Naive thymus-derived CD8-positive, alpha-beta T cell (primary cell): ENCODE data around the gene OR1I1. TPM values are rescaled to one million over a fixed set of nuclear protein-coding genes. Genes with fewer than 3 reads are reported as not detected.
A peak's percentile ranks its signal among the peaks of the same experiment; 100 is the strongest.

ENCODE experiments used
- ATAC-seq, 2 donors: fragments of 150-1000 bp; cut with Tn5 transposase in 1 of 2; sonication (Bioruptor Pico), chemical (Tn5 transposase) in 1 of 2; 1 replicate in 1 of 2; 2 replicates in 1 of 2; pipeline ENCODE4 v1.10.0; 2021; ENCODE audit warnings: mild to moderate bottlenecking in 2 of 2, moderate library complexity in 2 of 2
- POLR2A ChIA-PET: fragments of 350-600 bp; sonication (Branson Sonifier 250); formaldehyde crosslinking; loops from one replicate; lab custom pipeline; 2021; ENCODE audit warnings: antibody characterized with exemption; lab: Charles Lee
- DNase-seq, 10 donors: peaks; one replicate each; pipeline versions ENCODE4 v3.0.0 to v3.0.0-alpha.2; 2020 to 2022
- H3K27ac Mint-ChIP-seq, 10 donors: one replicate each; pipeline ENCODE4 v1.8.0; 2020 to 2022; ENCODE audit warnings: mild to moderate bottlenecking in 10 of 10, mixed read lengths in 10 of 10, moderate library complexity in 4 of 10, inconsistent platforms in 1 of 10
- H3K27me3 Mint-ChIP-seq, 5 donors: one replicate each; pipeline ENCODE4 v1.8.0; 2021 to 2022; ENCODE audit warnings: mixed read lengths in 5 of 5
- H3K36me3 Mint-ChIP-seq, 3 donors: one replicate each; pipeline ENCODE4 v1.8.0; 2020 to 2022; ENCODE audit warnings: mixed read lengths in 3 of 3, mild to moderate bottlenecking in 2 of 3, inconsistent platforms in 1 of 3
- H3K4me1 Mint-ChIP-seq, 4 donors: one replicate each; pipeline ENCODE4 v1.8.0; 2021 to 2022; ENCODE audit warnings: mixed read lengths in 4 of 4
- H3K4me3 Mint-ChIP-seq, 10 donors: one replicate each; pipeline ENCODE4 v1.8.0; 2020 to 2022; ENCODE audit warnings: mild to moderate bottlenecking in 10 of 10, mixed read lengths in 10 of 10, moderate library complexity in 6 of 10, inconsistent platforms in 1 of 10
- H3K9me3 Mint-ChIP-seq, 9 donors: one replicate each; pipeline ENCODE4 v1.8.0; 2020 to 2022; ENCODE audit warnings: mixed read lengths in 9 of 9, mild to moderate bottlenecking in 3 of 9, inconsistent platforms in 1 of 9, moderate library complexity in 1 of 9
- polyA plus RNA-seq, 3 donors: library from polyadenylated mRNA; unstranded; fragments of 300-500 nt; fragmentation: Illumina TruSeq; gene quantifications; one replicate each; pipeline ENCODE4 v1.2.3, GENCODE V29; 2021
- total RNA-seq, 8 experiments: library from RNA in 2 of 8; stranded (reverse) in 2 of 8; gene quantifications; one replicate each; pipeline ENCODE4 v1.2.3 and lab custom pipeline; 2021 to 2026

Gene OR1I1
- total and polyA plus RNA-seq, 5 experiments from 2014 or later: not detected

- peak overlapping the region in 5 of 10 donors; percentile 48 to 90 (median 80) for H3K27ac Mint-ChIP-seq
- ATAC-seq (peak in 1 of 2 donors; percentile 59), DNase-seq (no peak)
- H3K36me3 Mint-ChIP-seq: peaks cover 0 to 16% (median 7%) of the 10 kb centered on the region in 3 donors
- peak overlapping the region in 2 of 10 donors; percentile 31 to 57 for H3K4me3 Mint-ChIP-seq
- H3K27me3 Mint-ChIP-seq: peaks cover 0 to 7% (median 0%) of the 10 kb centered on the region in 5 donors
- POLR2A ChIA-PET: interaction anchor here (0.6 kb wide), 1 partner anchor 324 kb away, joined by 3 read pairs; no protein-coding TSS in a partner anchor
- no peaks in the 10 kb centered on the region for H3K9me3 Mint-ChIP-seq
- peaks cover 8 to 15% (median 10%) of the 10 kb centered on the region in 4 donors for H3K4me1 Mint-ChIP-seq
These were observed 30.4 kb downstream of the OR1I1 start for GRCh38 chr19:15112385-15112784.

DNA sequence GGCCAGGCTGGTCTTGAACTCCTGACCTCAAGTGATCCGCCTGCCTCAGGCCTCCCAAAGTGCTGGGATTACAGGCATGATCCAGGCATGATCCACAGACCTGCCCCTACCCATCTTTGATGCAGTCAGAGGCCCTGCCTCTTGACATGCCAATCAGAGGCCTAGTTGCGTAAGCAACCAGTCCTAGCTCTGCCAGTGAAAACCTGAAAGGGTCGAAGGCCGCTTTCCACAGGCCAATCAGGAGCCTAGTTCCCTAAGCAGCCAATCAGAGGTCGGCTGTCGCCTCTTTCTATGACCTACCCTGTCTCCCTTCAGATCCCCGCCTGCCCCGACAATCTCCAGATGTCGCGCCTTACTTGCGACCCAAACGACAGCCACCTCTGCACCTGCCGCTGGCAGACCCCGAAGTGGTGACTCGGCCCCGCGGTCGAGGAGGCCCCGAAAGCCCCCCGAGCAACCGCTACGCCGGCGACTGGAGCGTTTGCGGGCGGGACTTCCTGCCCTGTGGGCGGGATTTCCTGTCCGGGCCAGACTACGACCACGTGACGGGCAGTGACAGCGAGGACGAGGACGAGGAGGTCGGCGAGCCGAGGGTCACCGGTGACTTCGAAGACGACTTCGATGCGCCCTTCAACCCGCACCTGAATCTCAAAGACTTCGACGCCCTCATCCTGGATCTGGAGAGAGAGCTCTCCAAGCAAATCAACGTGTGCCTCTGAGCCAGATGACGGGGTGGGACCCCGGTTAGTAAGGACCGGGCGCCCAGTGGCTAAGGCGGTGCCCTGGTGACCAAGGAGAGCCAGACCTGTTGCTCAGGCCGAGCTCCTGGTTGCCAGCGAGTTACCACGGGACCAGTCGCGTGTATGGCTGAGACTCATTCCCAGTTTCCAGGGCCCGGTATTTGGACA, 31.5 kb downstream of the OR1I1 start:
- peaks cover 0 to 27% (median 9%) of the 10 kb centered on the region in 3 donors for H3K36me3 Mint-ChIP-seq
- H3K4me1 Mint-ChIP-seq: peaks cover 0 to 6% (median 3%) of the 10 kb centered on the region in 4 donors
- DNase-seq: no peak
- H3K4me3 Mint-ChIP-seq: no peak overlapping the region
- ATAC-seq: no peak
- POLR2A ChIA-PET: interaction anchor here (0.6 kb wide), 1 partner anchor 322 kb away, joined by 3 read pairs; no protein-coding TSS in a partner anchor
- peaks cover 0 to 2% (median 0%) of the 10 kb centered on the region in 5 donors for H3K27me3 Mint-ChIP-seq
- H3K9me3 Mint-ChIP-seq: no peaks in the 10 kb centered on the region
- peak overlapping the region in 2 of 10 donors; percentile 56 to 90 for H3K27ac Mint-ChIP-seq

DNA sequence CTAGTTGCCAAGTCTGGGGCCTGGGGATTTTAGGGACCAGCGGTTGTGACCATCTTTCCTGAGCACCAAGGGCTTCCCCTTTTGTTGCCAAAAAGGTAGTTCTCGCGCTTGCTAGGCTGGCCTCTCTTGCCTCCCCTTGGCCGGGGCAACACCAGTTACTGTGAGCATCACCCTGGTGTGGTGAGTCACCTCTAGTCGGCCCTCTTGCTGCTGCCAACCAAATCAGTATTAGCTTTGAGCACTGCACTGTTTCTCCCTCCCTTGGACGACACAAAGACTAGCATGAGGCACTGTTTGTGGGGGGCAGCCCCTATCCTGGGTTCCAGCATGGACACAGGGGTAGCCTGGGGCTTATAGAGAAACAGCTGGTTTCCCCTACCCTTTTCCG, 32.1 kb downstream of the OR1I1 start:
- peaks cover 0 to 33% (median 16%) of the 10 kb centered on the region in 3 donors for H3K36me3 Mint-ChIP-seq
- no peaks in the 10 kb centered on the region for H3K27me3 Mint-ChIP-seq
- peaks cover 0 to 4% (median 2%) of the 10 kb centered on the region in 4 donors for H3K4me1 Mint-ChIP-seq
- H3K4me3 Mint-ChIP-seq: no peak overlapping the region
- DNase-seq (no peak), ATAC-seq (no peak)
- no peaks in the 10 kb centered on the region for H3K9me3 Mint-ChIP-seq
- POLR2A ChIA-PET: no interaction called here
- peak overlapping the region in 2 of 10 donors; percentile 47 to 59 for H3K27ac Mint-ChIP-seq

GRCh38 chr19:15115080-15115479, 33.1 kb downstream of the OR1I1 start:
- POLR2A ChIA-PET: interaction anchor here (1.0 kb wide), 1 partner anchor 10 kb away, joined by 3 read pairs; no protein-coding TSS in a partner anchor

DNA sequence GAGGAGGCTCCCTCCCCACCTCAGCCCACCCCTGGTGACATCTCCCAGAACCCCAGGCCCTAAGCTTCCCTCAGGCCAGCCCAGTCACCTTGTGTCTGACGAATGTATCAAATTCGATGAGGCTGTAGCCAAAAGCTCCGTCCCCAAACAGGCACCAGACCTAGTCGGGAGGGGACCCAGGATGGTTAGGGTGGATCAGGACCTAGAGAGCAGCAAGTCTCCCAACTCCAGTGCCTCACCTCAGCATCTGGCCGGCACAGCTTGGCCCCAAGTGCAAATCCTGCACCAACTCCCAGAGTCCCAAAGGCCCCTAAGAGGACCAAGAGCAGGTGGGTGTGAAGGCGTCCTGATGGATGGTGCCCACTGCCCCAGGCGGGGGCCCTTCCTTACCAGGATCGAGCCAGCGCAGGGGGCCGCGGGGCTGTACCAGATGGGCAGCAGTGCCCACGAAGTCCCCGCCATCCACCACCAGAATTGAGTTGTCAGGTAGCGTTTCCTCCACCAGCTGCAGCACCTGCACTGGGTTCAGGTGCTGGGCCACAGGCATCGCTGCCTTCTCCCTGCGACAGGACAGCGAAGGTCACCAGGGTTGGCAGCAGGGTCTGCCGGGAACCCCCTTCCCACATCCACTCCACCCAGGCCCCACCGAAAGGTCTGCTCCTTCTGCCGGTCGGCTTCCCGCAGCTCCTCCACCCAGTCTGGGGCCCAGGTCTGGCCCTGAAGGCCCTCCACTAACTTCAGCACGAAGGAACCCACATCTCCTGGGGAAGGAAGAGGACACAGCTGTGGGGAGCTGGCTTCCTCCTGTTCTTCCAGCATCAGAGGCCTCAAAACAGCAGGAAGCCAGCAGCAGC, 34.0 kb downstream of the OR1I1 start:
- ATAC-seq (no peak), DNase-seq (no peak)
- H3K27me3 Mint-ChIP-seq: no peaks in the 10 kb centered on the region
- peaks cover 0 to 49% (median 17%) of the 10 kb centered on the region in 3 donors for H3K36me3 Mint-ChIP-seq
- POLR2A ChIA-PET: interaction anchor here (1.0 kb wide), 1 partner anchor 11 kb away, joined by 3 read pairs; no protein-coding TSS in a partner anchor
- peaks cover 0 to 7% (median 2%) of the 10 kb centered on the region in 4 donors for H3K4me1 Mint-ChIP-seq
- H3K9me3 Mint-ChIP-seq: no peaks in the 10 kb centered on the region
- peak overlapping the region in 1 of 10 donors; percentile 63 for H3K27ac Mint-ChIP-seq
- no peak overlapping the region for H3K4me3 Mint-ChIP-seq

More at GRCh38 chr19:15115080-15115479, 33.1 kb downstream of the OR1I1 start:
- H3K9me3 Mint-ChIP-seq: no peaks in the 10 kb centered on the region
- H3K36me3 Mint-ChIP-seq: peaks cover 0 to 41% (median 17%) of the 10 kb centered on the region in 3 donors
- ATAC-seq: no peak
- peaks cover 0 to 4% (median 2%) of the 10 kb centered on the region in 4 donors for H3K4me1 Mint-ChIP-seq
- no peaks in the 10 kb centered on the region for H3K27me3 Mint-ChIP-seq
- no peak for DNase-seq
- H3K4me3 Mint-ChIP-seq: no peak overlapping the region
- no peak overlapping the region for H3K27ac Mint-ChIP-seq

DNA sequence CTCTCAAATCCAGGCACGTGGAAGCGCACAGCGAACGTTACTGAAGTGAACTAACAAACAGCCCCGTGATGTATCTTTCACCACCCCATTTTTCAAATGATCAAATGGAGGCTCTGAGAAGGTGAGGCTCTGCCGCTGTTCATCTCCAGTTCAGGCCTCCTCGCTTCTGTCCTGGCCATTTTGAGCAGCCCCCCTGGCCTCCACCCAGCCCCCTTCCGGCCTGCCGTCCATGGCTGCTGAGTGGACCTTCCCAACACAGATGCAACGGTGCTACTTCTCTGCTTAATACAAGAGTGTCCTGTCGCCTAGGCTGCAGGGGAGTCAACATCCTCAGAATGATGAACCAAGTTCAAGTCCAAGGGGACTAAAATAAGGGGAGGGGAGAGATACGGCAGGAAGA, 34.8 kb downstream of the OR1I1 start:
- DNase-seq: no peak

DNA sequence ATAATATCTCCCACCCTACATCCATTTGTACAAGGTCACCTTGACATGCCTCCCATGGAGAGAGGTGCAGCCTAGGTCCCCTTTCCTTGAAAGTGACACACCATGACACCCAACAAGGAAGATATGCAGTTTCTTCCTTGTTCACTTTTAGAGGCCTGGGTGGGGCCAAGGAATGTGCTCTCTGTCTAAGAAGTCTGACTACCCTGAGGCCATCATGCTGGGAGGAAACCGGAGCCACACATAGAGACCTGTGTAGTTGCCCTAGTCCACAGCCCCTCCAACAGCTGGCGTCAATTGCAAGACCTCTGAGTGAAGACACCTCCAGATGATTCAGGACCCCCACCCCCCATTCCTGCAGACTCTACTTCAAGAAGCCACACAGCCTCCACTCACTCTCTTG, 36.2 kb downstream of the OR1I1 start:
- peaks cover 2 to 8% (median 5%) of the 10 kb centered on the region in 4 donors for H3K4me1 Mint-ChIP-seq
- H3K27me3 Mint-ChIP-seq: no peaks in the 10 kb centered on the region
- no peak overlapping the region for H3K4me3 Mint-ChIP-seq
- ATAC-seq: no peak
- DNase-seq: no peak
- H3K36me3 Mint-ChIP-seq: peaks cover 0 to 62% (median 23%) of the 10 kb centered on the region in 3 donors
- peak overlapping the region in 2 of 10 donors; percentile 65 to 81 for H3K27ac Mint-ChIP-seq
- no peaks in the 10 kb centered on the region for H3K9me3 Mint-ChIP-seq
- POLR2A ChIA-PET: no interaction called here

More for the DNA sequence above, 34.8 kb downstream of the OR1I1 start:
- H3K36me3 Mint-ChIP-seq: peaks cover 0 to 56% (median 20%) of the 10 kb centered on the region in 3 donors
- peak overlapping the region in 3 of 10 donors; percentile 59 to 63 (median 62) for H3K27ac Mint-ChIP-seq
- H3K4me3 Mint-ChIP-seq: no peak overlapping the region
- ATAC-seq: no peak
- no peaks in the 10 kb centered on the region for H3K27me3 Mint-ChIP-seq
- H3K9me3 Mint-ChIP-seq: no peaks in the 10 kb centered on the region
- POLR2A ChIA-PET: no interaction called here
- peaks cover 0 to 10% (median 5%) of the 10 kb centered on the region in 4 donors for H3K4me1 Mint-ChIP-seq

GRCh38 chr19:15118789-15119494, 36.9 kb downstream of the OR1I1 start:
- Mint-ChIP-seq H3K27ac (peak overlapping the region in 2 of 10 donors; percentile 14 to 65), H3K27me3 (no peaks in the 10 kb centered on the region), H3K9me3 (no peaks in the 10 kb centered on the region), H3K4me3 (no peak overlapping the region), H3K4me1 (peaks cover 5 to 13% (median 8%) of the 10 kb centered on the region in 4 donors), H3K36me3 (peaks cover 0 to 62% (median 23%) of the 10 kb centered on the region in 3 donors)
- POLR2A ChIA-PET: no interaction called here
- ATAC-seq (no peak), DNase-seq (no peak)

DNA sequence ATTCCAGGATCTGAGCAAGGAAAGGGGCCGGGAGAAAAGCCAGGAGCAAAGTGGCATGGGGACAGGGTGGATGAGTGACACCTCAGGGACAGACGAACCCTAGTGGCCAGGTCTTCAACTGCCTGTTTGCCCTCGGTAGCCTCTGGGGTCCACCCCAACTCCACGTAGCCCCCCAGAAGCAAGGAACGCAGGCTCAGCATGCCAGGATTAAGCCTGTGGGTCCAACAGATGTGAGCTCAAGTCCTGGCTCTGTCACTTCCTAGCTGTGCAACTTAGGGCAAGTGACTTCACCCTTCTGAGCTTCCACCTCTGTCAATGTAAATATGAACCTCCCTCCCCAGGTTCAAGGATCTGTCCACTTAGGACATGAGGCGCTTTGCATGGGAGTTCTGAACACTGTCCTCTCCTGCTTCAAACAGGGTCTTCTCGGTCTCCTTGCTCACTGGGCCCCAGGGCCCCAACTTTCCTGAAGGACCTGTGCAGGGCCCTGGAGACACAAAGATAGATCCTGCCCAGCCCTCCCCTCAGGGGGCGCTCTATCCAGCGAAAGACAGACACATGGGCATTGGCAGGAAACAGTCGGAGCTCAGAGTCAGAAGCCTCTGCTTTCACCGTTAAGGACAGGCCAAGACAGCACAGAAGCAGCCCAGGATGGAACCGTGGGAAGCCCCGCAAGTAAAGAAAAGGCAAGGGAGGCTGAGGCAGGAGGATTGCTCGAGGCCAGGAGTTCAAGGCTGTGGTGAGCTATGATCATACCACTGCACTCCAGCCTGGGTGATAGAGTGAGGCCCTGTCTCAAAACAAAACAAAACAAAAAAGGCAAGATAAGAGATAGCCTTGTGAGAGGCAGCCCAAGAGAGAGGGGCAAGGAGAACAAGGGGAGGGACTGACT, 38.4 kb downstream of the OR1I1 start:
- H3K27ac Mint-ChIP-seq: peak overlapping the region in 3 of 10 donors; percentile 45 to 70 (median 51)
- ATAC-seq (no peak), DNase-seq (no peak)
- peak overlapping the region in 2 of 10 donors; percentile 28 to 51 for H3K4me3 Mint-ChIP-seq
- no peaks in the 10 kb centered on the region for H3K9me3 Mint-ChIP-seq
- H3K27me3 Mint-ChIP-seq: no peaks in the 10 kb centered on the region
- H3K36me3 Mint-ChIP-seq: peaks cover 0 to 59% (median 19%) of the 10 kb centered on the region in 3 donors
- peaks cover 16 to 22% (median 19%) of the 10 kb centered on the region in 4 donors for H3K4me1 Mint-ChIP-seq
- POLR2A ChIA-PET: no interaction called here

DNA sequence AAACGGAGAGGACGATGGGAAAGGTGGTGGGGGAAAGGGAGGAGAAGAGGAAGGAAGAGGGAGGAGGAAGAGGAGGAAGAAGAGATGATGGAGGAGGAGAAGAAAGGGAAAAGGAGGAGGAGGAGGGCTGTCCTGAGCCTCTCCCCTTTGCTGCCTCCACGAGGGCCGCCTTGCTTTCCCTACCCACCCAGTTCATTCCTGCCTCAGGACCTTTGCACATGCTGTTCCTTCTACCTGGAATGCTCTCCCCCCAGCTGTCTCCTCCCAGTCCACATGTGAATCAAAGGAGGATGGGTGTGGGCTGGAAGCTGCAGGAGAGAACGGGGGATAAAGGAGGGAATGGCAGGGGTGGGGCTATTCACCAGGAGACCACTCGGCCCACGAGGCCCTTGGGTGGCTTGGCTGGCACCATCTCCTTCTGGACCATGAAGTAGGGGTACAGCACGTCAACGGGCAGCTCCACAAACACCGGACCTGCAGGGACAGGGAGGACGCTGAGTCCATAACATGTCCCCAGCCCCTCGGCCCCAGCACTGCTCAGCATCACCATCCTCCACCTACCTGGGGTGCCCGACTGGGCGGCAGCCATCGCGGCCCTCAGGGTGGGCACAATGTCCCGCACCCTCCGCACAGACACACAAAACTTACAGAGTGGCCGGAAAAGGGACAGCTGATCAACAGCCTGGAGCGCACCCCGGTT, 40.5 kb downstream of the OR1I1 start:
- ATAC-seq (no peak), DNase-seq (no peak)
- POLR2A ChIA-PET: no interaction called here
- H3K4me1 Mint-ChIP-seq: peaks cover 18 to 31% (median 27%) of the 10 kb centered on the region in 4 donors
- H3K36me3 Mint-ChIP-seq: peaks cover 0 to 46% (median 16%) of the 10 kb centered on the region in 3 donors
- no peak overlapping the region for H3K4me3 Mint-ChIP-seq
- H3K9me3 Mint-ChIP-seq: no peaks in the 10 kb centered on the region
- no peaks in the 10 kb centered on the region for H3K27me3 Mint-ChIP-seq
- H3K27ac Mint-ChIP-seq: no peak overlapping the region
